Mesenchymal stem cell (in vitro differentiated cells and primary cell): ENCODE data around the gene GNG8.

Source experiments
- DNase-seq: peaks from one replicate; pipeline ENCODE4 v3.0.0-alpha.2; 2013
- H2AFZ ChIP-seq: one replicate; pipeline ENCODE4 v1.6.1; 2013; ENCODE audit warnings: low read depth, mild to moderate bottlenecking, control low read depth, inconsistent platforms, low read length, moderate library complexity
- H2AK5ac ChIP-seq: 2 replicates; pipeline ENCODE4 v1.6.1; 2013; ENCODE audit warnings: low read length, moderate library complexity, mild to moderate bottlenecking, inconsistent platforms; ENCODE audit not compliant: severe bottlenecking
- H2BK120ac ChIP-seq: one replicate; pipeline ENCODE4 v1.6.1; 2013; ENCODE audit warnings: low read depth, mild to moderate bottlenecking, inconsistent platforms, low read length, moderate library complexity
- H2BK12ac ChIP-seq, 2 experiments: one replicate each; pipeline ENCODE4 v1.6.1; 2013; ENCODE audit warnings: inconsistent platforms in 2 of 2, low read length in 2 of 2, mild to moderate bottlenecking in 2 of 2, moderate library complexity in 2 of 2, control low read depth in 1 of 2
- H2BK15ac ChIP-seq: one replicate; pipeline ENCODE4 v1.6.1; 2013; ENCODE audit warnings: mild to moderate bottlenecking, low read depth, inconsistent platforms; ENCODE audit not compliant: poor library complexity, severe bottlenecking
- H2BK5ac ChIP-seq: 2 replicates; pipeline ENCODE4 v1.6.1; 2013; ENCODE audit warnings: low read depth, mild to moderate bottlenecking, low read length, control low read depth, inconsistent platforms; ENCODE audit not compliant: poor library complexity, severe bottlenecking
- H3K14ac ChIP-seq, 2 experiments: one replicate each; pipeline ENCODE4 v1.6.1; 2013; ENCODE audit warnings: inconsistent platforms in 2 of 2, low read length in 2 of 2, control low read depth in 1 of 2, mild to moderate bottlenecking in 1 of 2, moderate library complexity in 1 of 2
- H3K18ac ChIP-seq, 2 experiments: one replicate each; pipeline ENCODE4 v1.6.1; 2013; ENCODE audit warnings: inconsistent platforms in 2 of 2, low read length in 2 of 2, control low read depth in 1 of 2, low read depth in 1 of 2, mild to moderate bottlenecking in 1 of 2
- H3K23ac ChIP-seq, 2 experiments: one replicate each; pipeline ENCODE4 v1.6.1; 2013; ENCODE audit warnings: inconsistent platforms in 2 of 2, low read length in 2 of 2, mild to moderate bottlenecking in 2 of 2, moderate library complexity in 2 of 2, control low read depth in 1 of 2
- H3K27ac ChIP-seq: 2 replicates; pipeline ENCODE4 v1.5.1; 2013; ENCODE audit warnings: mild to moderate bottlenecking, moderate library complexity, low read length, control low read depth, inconsistent platforms; ENCODE audit not compliant: poor library complexity, severe bottlenecking
- H3K27me3 ChIP-seq, 2 experiments: 2 replicates each; pipeline versions ENCODE4 v1.6.1 to v1.7.0; 2013; ENCODE audit warnings: low read length in 2 of 2, mild to moderate bottlenecking in 2 of 2, moderate library complexity in 2 of 2, control low read depth in 1 of 2, inconsistent platforms in 1 of 2; ENCODE audit not compliant: control insufficient read depth in 1 of 2, insufficient read depth in 1 of 2
- H3K36me3 ChIP-seq, 2 experiments: 2 replicates each; pipeline versions ENCODE4 v1.6.1 to v1.7.0; 2013; ENCODE audit warnings: low read length in 2 of 2, control low read depth in 1 of 2, inconsistent platforms in 1 of 2, low read depth in 1 of 2, mild to moderate bottlenecking in 1 of 2; ENCODE audit not compliant: insufficient read depth in 2 of 2, control insufficient read depth in 1 of 2
- H3K4ac ChIP-seq, 2 experiments: one replicate each; pipeline ENCODE4 v1.6.1; 2013; ENCODE audit warnings: inconsistent platforms in 2 of 2, low read length in 2 of 2, mild to moderate bottlenecking in 2 of 2, moderate library complexity in 2 of 2, control low read depth in 1 of 2, low read depth in 1 of 2
- H3K4me1 ChIP-seq: 2 replicates; pipeline ENCODE4 v1.6.1; 2013; ENCODE audit warnings: low read depth, low read length, control low read depth; ENCODE audit not compliant: control insufficient read depth, insufficient read depth
- H3K4me2 ChIP-seq: 2 replicates; pipeline ENCODE4 v1.6.1; 2013; ENCODE audit warnings: low read length, mild to moderate bottlenecking, inconsistent platforms; ENCODE audit not compliant: poor library complexity, severe bottlenecking
- H3K4me3 ChIP-seq, 2 experiments: 2 replicates each; pipeline versions ENCODE4 v1.5.1 to v1.7.0; 2013; ENCODE audit warnings: low read length in 2 of 2, mild to moderate bottlenecking in 2 of 2, control low read depth in 1 of 2, low read depth in 1 of 2; ENCODE audit not compliant: insufficient read depth in 1 of 2
- H3K79me1 ChIP-seq: replicated peaks from 2 replicates; pipeline ENCODE4 v1.6.1; 2013; ENCODE audit warnings: mild to moderate bottlenecking, control low read depth, low read length, inconsistent platforms; ENCODE audit not compliant: poor library complexity, severe bottlenecking
- H3K9ac ChIP-seq: 2 replicates; pipeline ENCODE4 v1.7.0; 2013; ENCODE audit warnings: mild to moderate bottlenecking, low read length, moderate library complexity
- H3K9me3 ChIP-seq: 2 replicates; pipeline ENCODE4 v1.7.0; 2013; ENCODE audit warnings: mild to moderate bottlenecking, low read length; ENCODE audit not compliant: control insufficient read depth
- H4K8ac ChIP-seq: one replicate; pipeline ENCODE4 v1.6.1; 2013; ENCODE audit warnings: inconsistent platforms, mild to moderate bottlenecking, low read length, moderate library complexity
- H4K91ac ChIP-seq: one replicate; pipeline ENCODE4 v1.6.1; 2013; ENCODE audit warnings: mild to moderate bottlenecking, low read length, inconsistent platforms
- whole genome bisulfite sequencing: methylation state at CpG from one replicate; pipeline ENCODE4 v1.1.7; 2013; ENCODE audit warnings: mixed read lengths; 5-methylcytosine and 5-hydroxymethylcytosine counted together

The GNG8 gene

DNA sequence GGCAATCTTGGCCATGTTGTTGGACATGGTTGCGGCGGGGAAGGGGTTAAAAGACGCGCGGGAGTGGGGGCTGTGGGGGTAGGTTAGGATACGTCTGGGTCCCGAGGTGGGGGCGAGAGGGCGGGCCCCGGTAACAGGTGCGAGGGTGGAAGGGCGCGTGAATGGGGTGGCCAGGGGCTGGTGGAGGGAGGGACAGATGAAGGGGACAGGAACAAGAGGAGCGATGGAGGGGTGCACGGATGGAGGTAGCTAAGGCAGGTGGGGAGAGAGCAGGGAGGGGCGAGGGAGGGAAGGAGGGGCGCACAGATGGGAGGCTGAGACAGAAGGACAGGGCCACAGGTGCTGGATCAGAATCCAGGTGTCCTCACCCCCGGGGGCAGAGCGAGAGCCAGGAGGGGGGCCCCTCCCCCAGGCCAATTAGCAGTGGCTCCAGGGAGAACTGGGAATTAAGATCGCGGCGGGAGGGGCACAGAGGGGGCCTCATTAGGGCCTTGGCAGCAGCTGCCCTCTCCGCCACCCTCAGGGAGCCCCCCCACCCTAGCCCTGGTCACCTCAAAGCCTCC is 1.3 kb downstream of the GNG8 start:
- H3K4me1 ChIP-seq = peaks cover 32% of the 10 kb centered on the region
- no peak overlapping the region for H2BK120ac ChIP-seq
- H3K9ac ChIP-seq = no peak overlapping the region
- peak overlapping the region in 1 of 2 experiments; percentile 35 for H3K23ac ChIP-seq
- H2AFZ ChIP-seq = no peak overlapping the region
- H2AK5ac ChIP-seq = no peak overlapping the region
- H4K91ac ChIP-seq = peak overlapping the region; percentile 22
- H3K18ac ChIP-seq = peak overlapping the region; percentile 30 to 61
- H3K4me3 ChIP-seq = no peak overlapping the region
- WGBS = 9% methylated on average over 20 of the region's 23 CpGs
- H2BK5ac ChIP-seq = no peak overlapping the region
- H3K9me3 ChIP-seq = no peaks in the 10 kb centered on the region
- no peak overlapping the region for H4K8ac ChIP-seq
- peak overlapping the region; percentile 4 for H3K4me2 ChIP-seq
- no peaks in the 10 kb centered on the region for H3K36me3 ChIP-seq
- no peak overlapping the region for H3K27ac ChIP-seq
- H3K14ac ChIP-seq = no peak overlapping the region
- no peaks in the 10 kb centered on the region for H3K79me1 ChIP-seq
- DNase-seq = no peak
- H2BK12ac ChIP-seq = peak overlapping the region in 1 of 2 experiments; percentile 81
- peak overlapping the region; percentile 18 for H2BK15ac ChIP-seq
- H3K27me3 ChIP-seq = peaks cover 12 to 43% of the 10 kb centered on the region in 2 experiments
- H3K4ac ChIP-seq = peak overlapping the region in 1 of 2 experiments; percentile 63

- DNase-seq = peak; percentile 87
- H3K27me3 ChIP-seq = peaks cover 12 to 43% of the 10 kb centered on the region in 2 experiments
- no peak overlapping the region for H2BK120ac ChIP-seq
- 14% methylated on average over 31 of the region's 38 CpGs for WGBS
- peak overlapping the region in 1 of 2 experiments; percentile 35 for H3K23ac ChIP-seq
- peaks cover 26% of the 10 kb centered on the region for H3K4me1 ChIP-seq
- no peak overlapping the region for H3K9ac ChIP-seq
- H3K4ac ChIP-seq = peak overlapping the region in 1 of 2 experiments; percentile 63
- peak overlapping the region in 1 of 2 experiments; percentile 65 for H2BK12ac ChIP-seq
- no peak overlapping the region for H2BK5ac ChIP-seq
- no peak overlapping the region for H3K14ac ChIP-seq
- H2AK5ac ChIP-seq = no peak overlapping the region
- H3K36me3 ChIP-seq = no peaks in the 10 kb centered on the region
- H3K27ac ChIP-seq = no peak overlapping the region
- H2AFZ ChIP-seq = peak overlapping the region; percentile 64
- H3K79me1 ChIP-seq = no peaks in the 10 kb centered on the region
- no peak overlapping the region for H2BK15ac ChIP-seq
- H4K91ac ChIP-seq = no peak overlapping the region
- no peaks in the 10 kb centered on the region for H3K9me3 ChIP-seq
- peak overlapping the region; percentile 2 for H4K8ac ChIP-seq
- peak overlapping the region; percentile 4 for H3K4me2 ChIP-seq
- peak overlapping the region; percentile 19 to 48 for H3K4me3 ChIP-seq
- H3K18ac ChIP-seq = peak overlapping the region; percentile 30 to 81
These were observed 1.9 kb downstream of the GNG8 start for GRCh38 chr19:46634045-46634655.

GRCh38 chr19:46633130-46633529 is 2.9 kb downstream of the GNG8 start:
- Histone ChIP-seq H3K4ac (no peak overlapping the region), H4K8ac (no peak overlapping the region), H3K23ac (no peak overlapping the region), H2BK12ac (peak overlapping the region in 1 of 2 experiments; percentile 84), H2AK5ac (no peak overlapping the region), H3K27ac (no peak overlapping the region), H3K9me3 (no peaks in the 10 kb centered on the region), H3K79me1 (no peaks in the 10 kb centered on the region), H3K27me3 (peaks cover 12 to 43% of the 10 kb centered on the region in 2 experiments), H3K9ac (no peak overlapping the region), H2BK120ac (no peak overlapping the region), H3K18ac (peak overlapping the region in 1 of 2 experiments; percentile 41), H3K4me3 (no peak overlapping the region), H2BK15ac (no peak overlapping the region), H2AFZ (no peak overlapping the region), H3K4me1 (peaks cover 17% of the 10 kb centered on the region), H3K36me3 (no peaks in the 10 kb centered on the region), H3K14ac (no peak overlapping the region), H4K91ac (no peak overlapping the region), H3K4me2 (no peak overlapping the region), H2BK5ac (no peak overlapping the region)
- DNase-seq = no peak
- WGBS = 78% methylated on average over 3 of the region's 3 CpGs

GRCh38 chr19:46631481-46631880 is 4.5 kb downstream of the GNG8 start:
- Histone ChIP-seq H2BK120ac (peak overlapping the region; percentile 42), H3K79me1 (no peaks in the 10 kb centered on the region), H3K18ac (peak overlapping the region; percentile 4 to 6), H2BK5ac (no peak overlapping the region), H3K23ac (no peak overlapping the region), H4K8ac (peak overlapping the region; percentile 59), H3K4me3 (no peak overlapping the region), H3K4me1 (peaks cover 17% of the 10 kb centered on the region), H3K9me3 (no peaks in the 10 kb centered on the region), H2BK12ac (peak overlapping the region; percentile 8 to 55), H3K14ac (no peak overlapping the region), H4K91ac (peak overlapping the region; percentile 55), H3K4ac (peak overlapping the region; percentile 52 to 68), H2AFZ (no peak overlapping the region), H3K27me3 (peaks cover 12 to 34% of the 10 kb centered on the region in 2 experiments), H3K36me3 (no peaks in the 10 kb centered on the region), H2AK5ac (no peak overlapping the region), H2BK15ac (no peak overlapping the region), H3K27ac (no peak overlapping the region), H3K4me2 (no peak overlapping the region), H3K9ac (peak overlapping the region; percentile 19)
- WGBS = 40% methylated on average over 6 of the region's 6 CpGs
- peak; percentile 51 for DNase-seq
